Heart left ventricle (tissue), 13 donors: Measurements from ENCODE around the gene UGT1A6.

Source experiments
- POLR2A ChIP-seq, 2 donors: fragments of 450-650 bp; IDR thresholded peaks; one replicate each; pipeline ENCODE4 v1.6.1; 2017; ENCODE audit warnings: antibody characterized with exemption in 2 of 2, mild to moderate bottlenecking in 2 of 2, moderate library complexity in 2 of 2
- TF ChIP-seq, protein P1 (sequence below), 12 donors: fragments of 200-600 bp; sonication (generic) in 4 of 12; IDR thresholded peaks; one replicate each; pipeline versions ENCODE4 v1.5.0 to v1.8.0; 2018 to 2022; ENCODE audit warnings: antibody characterized with exemption in 12 of 12, mild to moderate bottlenecking in 5 of 12
- donor health status: ischemic (EF 13 %, LVEDD 7.1; RV severe dilation, severe dysfunction).
- donor health status: DM: no; HTN: yes; CAD: no.
- donor health status: DM: no; HTN: no; CAD: no.
- donor health status: ischemic (EF 25% LVEDD 6.9; RV normal size, moderate dysfunction).
- donor health status: ischemic (EF 25% LVEDD 5.7; RV mildly dilated, moderate dysfunction).
- donor health status: ischemic (EF 35%, LVEDD 5.7; RV mildly dilated, moderate dysfunction).
- donor health status: nonischemic (EF 11% LVEDD 7.7; RV severe dilation, severe dysfunction).
- donor health status: DM: yes; HTN: yes; CAD: no.
- donor health status: PGD.
- donor health status: ischemic (EF 29% LVEDD 5.4; RV normal size, mild dysfunction).
- donor health status: nonischemic (EF 23%, LVEDD 6.1; RV moderate dilation, normal function).

DNA sequence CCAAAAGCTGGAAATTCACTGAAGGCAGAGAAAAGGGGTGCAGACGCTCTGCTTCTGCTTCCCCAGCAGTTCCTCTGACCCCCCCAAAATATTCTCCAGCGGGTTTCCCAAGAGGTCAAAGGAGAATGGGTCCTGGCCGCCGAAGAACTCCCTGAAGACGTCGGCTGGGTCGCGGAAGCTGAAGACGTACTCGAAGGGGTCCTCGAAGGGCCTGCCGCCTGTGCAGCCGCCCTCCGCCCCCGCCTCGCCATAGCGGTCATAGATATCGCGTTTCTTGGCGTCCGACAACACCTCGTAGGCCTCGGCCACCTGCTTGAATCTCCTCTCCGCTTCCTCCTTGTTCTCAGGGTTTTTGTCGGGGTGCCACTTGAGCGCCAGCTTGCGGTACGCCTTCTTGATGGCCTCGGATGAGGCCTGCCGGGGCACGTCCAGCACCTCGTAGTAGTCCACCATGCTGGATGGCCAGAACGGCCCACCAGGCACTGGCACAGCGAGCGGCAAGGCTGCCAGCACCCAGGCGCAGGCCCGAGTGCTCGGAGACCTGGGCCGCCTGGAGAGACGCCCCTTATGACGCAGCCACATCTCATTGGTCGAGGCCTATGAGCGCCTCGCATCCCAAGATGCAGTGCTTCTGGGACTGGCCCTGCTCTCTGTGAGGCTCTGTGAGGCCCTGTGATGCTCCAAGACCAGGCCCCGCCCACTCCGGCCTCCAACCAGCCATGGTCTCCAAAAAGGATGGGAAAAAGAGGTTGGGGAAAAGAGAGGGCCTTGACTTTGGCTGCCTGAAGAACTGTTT, 51.0 kb downstream of the UGT1A6 start:
- no peak for TF ChIP-seq POLR2A (IDR thresholded peaks at IDR 0.05)
- TF ChIP-seq, protein P1, sequence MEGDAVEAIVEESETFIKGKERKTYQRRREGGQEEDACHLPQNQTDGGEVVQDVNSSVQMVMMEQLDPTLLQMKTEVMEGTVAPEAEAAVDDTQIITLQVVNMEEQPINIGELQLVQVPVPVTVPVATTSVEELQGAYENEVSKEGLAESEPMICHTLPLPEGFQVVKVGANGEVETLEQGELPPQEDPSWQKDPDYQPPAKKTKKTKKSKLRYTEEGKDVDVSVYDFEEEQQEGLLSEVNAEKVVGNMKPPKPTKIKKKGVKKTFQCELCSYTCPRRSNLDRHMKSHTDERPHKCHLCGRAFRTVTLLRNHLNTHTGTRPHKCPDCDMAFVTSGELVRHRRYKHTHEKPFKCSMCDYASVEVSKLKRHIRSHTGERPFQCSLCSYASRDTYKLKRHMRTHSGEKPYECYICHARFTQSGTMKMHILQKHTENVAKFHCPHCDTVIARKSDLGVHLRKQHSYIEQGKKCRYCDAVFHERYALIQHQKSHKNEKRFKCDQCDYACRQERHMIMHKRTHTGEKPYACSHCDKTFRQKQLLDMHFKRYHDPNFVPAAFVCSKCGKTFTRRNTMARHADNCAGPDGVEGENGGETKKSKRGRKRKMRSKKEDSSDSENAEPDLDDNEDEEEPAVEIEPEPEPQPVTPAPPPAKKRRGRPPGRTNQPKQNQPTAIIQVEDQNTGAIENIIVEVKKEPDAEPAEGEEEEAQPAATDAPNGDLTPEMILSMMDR (IDR thresholded peaks at IDR 0.05), result no peak
